ENCODE results near the gene SERPINF2.
A peak's percentile ranks its signal among the peaks of the same experiment; 100 is the strongest.
"Not testable (repeated sequence)": the region's sequence is repeated elsewhere in the genome, so short reads cannot be mapped to it uniquely, and the experiment has no call there.

Gene SERPINF2

DNA sequence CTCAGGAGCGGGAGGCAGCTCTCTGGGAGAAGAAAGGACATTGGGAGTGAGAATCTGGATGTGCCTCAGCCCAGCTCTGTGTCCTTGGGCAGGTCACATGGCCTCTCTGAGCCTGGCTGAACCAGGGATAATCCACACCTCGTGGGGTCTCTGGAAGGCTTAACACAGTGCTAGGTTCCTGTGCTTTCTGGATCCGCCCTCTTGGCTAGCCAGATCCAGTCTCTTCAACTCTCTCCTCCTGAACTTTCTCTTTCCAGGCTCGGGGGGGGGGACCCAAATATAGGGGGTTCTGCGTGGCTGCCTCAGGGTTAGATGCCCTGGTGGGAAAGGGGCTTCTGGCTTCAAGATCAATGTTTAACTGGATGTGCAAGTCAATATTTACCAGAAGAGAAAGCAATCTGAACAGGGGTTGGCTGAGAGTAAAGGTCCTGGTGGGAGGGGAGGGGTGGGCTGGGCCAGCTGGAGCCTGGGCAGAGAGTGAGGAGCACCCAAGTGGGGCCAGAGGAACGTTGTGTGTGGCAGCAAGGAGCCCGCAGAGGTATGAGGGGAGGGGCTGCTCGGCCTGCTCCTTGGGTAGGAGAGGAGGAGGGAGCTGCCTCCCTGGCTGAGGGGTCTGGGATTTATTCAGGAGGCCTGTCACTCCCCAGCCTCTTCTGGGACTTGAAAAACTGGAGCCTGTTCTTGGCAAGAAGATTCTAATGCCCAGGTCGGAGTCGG lies at the start of gene SERPINF2:
SERPINF2 (plus strand) TSS at position 501 of the 717 bp plus-strand sequence. CDS start 2,125 bp downstream, outside the sequence.
- DNase-seq = no peak

DNA sequence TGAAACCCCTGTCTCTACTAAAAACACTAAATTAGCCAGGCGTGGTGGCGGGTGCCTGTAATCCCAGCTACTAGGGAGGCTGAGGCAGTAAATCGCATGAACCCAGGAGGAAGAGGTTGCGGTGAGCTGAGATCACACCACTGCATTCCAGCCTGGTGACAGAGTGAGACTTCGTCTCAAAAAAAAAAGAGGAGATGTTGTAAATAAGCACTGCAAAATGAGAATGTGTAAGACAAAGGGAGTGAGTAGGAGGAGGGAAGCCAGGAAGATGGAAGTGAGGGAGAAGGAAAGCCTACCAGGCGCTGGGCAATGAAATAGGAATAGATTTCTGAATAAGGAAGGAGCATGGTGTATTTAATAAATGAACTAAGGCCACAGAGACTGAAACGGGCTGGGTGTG lies 49.3 kb upstream of the SERPINF2 start:
- no peak for DNase-seq

DNA sequence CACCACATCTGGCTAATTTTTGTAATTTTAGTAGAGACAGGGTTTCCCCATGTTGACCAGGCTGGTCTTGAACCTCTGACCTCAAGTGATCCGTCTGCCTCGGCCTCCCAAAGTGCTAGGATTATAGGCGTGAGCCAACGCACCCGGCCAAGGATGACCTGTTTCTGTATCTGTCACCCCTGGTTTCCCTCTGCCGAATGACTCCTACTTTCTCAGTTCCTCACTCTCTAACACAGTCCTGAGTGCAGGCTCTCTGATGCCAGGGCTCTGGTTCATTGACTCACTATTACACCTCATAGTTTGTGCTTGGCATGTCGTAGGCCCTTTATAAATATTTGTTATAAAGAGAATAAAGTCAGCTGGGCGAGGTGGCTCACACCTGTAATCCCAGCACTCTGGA lies 47.3 kb upstream of the SERPINF2 start:
- DNase-seq = no peak

DNA sequence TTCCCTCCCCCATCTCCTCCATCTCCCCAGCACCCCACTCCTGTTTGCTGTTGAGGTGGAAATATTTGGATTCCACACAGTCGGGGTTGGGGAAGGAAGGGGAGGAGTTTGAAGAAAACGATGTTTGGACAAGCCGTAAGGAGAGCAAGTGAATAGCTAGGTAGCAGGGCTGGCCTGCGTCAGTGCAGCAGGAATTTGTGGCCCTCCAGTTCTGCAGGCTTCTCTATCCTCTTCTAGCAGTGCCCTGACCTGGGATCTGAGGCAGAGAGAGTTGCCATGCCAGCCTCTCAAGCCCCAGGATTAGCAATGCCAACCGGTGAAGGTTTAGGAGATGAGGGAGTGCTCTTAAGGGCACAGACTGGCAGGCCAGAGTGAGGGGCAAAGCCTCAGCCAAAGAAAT lies 45.0 kb upstream of the SERPINF2 start:
- DNase-seq = no peak

DNA sequence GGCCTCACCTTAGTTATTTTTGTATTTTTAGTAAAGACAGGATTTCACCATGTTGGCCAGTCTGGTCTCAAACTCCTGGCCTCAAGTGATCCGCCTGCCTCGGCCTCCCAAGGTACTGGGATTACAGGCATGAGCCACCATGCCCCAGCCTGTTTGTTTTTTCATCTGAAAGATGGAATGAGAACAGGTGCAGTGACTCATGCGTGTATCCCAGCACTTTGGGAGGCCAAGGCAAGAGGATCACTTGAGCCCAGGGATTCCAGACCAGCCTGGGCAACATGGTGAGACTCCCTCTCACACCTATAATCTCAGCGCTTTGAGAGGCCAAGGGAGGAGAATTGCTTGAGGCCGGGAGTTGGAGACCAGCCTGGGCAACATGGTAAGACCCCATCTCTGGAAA lies 42.8 kb upstream of the SERPINF2 start:
- not testable (repeated sequence) for DNase-seq

DNA sequence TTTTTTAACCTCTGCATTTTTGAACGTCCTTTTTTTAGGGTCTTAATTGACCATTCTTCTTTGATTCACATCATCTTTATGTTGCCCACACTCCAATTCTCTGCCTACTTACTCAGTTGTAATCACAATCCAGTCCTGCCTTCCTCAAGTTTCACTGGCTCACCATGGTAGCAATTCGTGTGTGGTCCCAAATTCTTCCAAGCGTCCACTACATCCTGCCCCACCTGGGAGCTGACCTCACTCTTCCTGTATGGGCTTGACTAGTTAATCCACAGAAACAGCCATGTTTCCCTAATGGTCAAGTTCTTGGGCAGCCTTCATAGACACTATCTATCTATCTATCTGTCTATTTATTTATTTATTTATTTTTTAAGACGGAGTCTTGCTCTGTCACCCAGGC lies 39.6 kb upstream of the SERPINF2 start:
- DNase-seq = no peak

DNA sequence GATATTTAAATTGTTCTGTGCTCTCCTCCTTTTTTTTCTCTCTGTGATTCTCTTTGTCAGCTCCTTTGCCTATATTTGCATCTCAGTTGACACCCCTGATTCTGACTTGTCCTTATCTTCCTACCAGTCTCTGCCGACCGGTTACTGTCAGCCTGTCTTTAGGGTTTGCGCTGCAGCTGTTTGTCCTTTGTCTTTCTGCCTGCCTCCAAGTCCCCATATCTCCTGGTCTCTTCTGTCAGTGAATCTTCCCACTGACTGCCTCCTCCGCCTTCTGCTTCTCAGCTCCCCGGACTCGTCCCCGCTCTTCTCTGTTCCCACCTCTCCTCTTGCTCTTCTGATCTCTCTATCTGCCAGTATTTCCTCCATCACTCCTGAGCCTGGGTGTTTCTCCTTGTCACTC lies 37.7 kb upstream of the SERPINF2 start:
- DNase-seq = no peak

DNA sequence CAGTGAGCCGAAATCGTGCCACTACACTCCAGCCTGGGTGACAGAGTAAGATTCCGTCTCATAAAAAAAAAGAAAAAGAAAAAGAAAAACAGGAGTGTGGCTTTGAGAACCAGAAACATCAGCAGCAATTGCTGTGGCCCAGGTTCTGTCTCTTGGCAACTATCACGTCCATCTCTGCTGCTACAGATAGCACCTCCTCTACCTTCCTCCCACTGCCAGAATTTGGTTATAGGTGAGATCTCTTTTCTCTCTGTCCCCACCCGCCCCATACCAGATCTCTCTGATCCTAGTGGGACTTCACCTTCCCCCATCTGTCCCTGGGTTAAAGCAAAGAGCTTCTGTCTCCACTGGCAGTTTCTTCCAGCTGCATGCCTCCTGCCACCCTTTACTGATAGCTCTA lies 35.6 kb upstream of the SERPINF2 start:
- DNase-seq = no peak

DNA sequence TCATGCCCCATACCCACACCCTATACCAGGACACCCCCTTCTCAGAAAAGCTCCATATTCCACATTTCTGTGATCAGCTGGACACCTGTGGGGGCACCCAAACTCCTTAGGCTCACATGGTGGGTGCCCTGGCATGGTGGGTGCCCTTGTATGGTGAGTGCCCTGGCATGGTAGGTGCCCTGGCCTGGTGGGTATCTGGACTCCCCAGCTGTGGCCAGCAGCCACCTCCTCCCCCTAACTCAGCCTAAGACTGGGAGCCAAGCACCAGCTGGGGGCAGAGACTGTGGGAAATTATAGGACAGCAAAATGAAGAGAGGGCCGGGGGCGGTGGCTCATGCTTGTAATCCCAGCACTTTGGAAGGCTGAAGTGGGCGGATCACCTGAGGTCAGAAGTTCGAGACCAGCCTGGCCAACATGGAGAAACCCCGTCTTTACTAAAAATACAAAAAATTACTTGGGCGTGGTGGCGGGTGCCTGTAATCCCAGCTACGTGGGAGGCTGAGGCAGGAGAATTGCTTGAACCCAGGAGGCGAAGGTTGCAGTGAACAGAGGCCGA lies 33.8 kb upstream of the SERPINF2 start:
- not testable (repeated sequence) for DNase-seq

DNA sequence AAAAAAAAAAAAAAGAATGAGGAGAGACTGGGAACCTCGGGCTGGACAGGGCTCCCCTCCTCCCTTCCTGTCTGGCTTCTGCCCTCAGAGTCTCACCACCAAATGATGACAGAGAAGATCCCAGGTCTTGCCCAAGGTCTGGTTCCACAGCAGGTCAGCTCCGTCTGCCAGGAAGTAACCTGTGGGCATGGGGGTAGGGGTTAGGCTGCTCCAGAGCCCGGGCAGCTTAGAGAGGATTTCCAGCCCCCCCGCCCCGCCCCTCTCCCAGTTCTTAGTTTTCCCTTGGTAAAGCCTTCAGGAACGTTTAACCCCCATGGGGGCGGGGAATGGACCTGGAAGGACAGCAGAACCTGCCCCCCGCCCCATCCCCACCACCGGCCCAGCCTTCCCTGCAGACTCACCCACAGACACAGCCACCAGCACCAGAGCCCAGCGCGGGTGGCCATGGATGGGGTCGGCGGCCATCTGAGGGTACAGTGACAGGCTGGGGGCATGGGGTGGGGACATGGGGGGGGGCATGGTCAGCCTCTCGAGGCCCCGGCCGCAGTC lies 33.2 kb upstream of the SERPINF2 start:
- DNase-seq = no peak

DNA sequence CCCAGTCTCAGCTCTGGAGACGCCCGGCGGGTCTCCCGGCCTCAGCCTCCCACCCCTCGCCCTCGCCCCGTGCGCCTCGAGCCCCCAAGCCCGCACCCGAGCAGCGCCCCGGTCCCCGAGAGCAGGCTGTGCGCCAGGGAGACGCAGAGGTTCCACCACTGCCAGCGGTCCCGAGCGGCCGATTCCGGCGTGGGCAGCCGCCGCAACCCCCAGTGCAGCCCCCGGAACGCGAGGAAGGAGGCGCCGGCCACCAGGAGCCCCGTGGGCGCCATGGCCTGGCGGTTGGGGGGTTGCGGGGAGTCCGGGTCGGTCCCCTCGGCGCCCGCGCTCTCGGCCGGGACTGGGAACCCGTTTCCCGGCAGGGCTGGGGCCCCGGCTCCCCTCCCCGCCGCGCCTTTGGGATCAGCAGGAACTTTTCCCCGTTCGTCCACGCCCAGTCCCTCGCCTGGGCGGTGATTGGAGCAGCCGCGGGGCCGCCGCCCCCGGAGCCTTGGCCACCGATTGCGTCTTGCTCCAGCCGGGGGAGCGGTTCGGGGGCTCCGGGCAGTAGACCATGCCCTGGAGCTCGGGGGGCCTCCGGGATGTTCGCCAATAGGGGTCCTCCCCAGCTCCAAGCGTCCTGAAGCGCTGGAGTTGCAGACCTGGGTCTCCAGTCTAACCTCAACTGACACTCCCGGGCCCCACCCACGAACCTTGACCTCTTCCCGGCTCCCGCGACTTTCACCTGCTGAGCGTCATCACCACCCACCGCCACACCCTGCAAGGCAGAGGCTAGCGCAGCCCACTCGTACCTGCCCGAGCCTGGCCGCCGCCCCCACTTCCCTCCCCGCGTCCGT lies 32.5 kb upstream of the SERPINF2 start, which contains the start of gene TLCD2:
TLCD2 (minus strand) TSS at position 407 of the 836 bp plus-strand sequence; CDS start at position 272, 135 bp downstream.
- peak; percentile 81 for DNase-seq

DNA sequence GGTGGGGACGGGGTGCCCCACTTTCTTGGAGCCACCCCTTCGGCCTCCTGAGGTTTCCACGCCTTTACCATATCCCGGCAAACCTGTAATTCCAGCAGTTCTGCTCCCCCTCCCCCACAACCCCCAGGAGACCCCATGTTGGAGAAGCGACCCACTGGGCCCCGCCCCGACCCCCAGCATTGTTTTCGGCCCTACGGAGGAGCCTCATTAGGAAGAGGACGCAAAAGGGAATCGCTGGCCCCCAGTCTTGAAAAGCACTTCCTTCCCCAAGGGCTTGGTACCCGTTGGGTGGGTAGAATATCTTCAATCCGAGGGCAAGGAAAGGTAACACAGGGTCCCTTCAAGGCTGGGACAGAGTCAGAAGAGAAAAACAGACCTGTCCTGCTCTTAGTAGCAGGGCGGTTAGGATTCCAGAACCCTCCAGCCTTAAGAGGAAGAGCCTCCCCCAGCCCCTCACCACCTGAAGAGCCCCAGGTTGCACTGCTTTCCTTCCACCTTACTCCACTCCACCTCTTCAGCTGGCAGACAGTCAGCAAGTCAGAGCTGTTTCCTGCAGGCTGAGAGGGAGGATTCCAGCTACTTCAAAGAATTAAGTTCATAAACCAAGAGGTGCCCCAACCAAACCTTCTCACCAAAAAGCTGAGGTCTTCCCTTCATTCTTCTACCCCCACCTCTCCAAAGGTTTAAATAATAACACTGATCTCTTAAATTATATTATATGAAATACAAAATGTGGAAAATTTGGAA lies 31.7 kb upstream of the SERPINF2 start:
- no peak for DNase-seq

DNA sequence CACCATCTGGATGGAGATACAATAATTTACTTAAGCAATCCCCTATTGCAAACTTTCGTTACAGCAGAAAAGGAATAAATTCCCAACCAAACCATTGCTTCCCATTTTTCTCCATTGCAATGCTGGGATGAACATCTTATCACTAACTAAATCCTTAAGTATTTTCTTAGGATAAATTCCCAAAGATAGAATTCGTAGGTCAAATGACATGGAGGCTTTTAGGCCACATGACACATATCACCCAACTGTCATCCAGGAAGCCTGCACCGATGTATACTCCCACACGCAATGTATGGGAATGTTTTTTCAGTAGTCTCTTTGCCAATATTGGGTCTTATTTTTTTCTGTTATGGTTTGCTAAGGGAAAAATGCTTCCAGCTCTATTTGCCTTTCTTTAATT lies 30.9 kb upstream of the SERPINF2 start:
- DNase-seq = no peak

DNA sequence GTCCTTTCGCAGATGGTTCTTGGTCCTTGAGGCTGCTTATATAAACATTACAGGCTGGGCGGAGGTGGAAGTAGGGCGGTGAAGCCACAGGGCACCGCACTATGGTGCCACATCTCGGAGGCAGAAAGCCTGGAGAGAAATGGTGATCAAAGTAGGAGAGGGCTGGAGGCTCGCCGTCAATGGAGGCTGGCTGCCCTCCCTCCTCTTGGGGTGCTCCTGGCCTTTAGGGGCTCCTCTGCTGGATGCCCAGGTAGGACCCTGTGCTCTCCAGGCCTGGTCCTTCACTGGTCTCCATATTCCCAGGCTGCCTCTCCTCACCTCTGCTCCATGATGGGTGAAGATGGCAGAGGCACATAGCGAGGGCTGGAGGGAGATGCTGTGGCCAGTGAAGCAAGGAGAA lies 30.4 kb upstream of the SERPINF2 start:
- DNase-seq = no peak

DNA sequence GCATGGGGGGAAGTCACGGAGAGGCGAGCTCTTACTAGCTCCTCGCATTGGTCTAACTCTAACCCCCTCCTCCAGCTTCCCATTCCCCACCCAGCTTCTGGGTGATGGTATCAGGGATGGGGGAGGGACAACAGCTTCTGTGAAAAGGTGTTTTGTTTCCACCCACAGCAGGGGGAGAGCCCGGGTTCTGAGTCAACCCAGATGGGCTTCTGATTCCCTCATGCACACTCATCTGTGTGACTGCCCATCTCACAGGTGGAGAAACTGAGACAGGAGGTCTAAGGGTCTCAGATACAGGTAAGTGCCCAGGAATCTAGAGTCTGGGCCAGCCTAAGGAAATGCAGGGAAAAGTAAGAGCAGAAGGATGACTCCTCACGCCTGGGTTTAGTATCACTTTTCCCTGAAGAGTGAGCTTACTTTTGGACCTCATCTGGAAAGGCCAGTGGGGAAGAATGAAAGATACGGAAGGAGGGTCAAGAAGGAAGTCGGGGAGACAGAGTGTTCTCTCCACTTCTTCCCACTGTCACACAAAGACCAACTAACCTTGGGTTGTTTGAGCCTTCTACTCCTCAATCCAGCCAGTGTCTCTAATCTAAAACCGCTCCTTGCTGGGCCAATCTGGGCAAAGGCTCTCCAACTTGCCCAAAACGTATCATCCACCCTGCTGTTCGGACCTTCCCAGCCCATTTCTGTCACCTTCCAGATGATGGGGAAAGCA lies 29.4 kb upstream of the SERPINF2 start:
- no peak for DNase-seq

DNA sequence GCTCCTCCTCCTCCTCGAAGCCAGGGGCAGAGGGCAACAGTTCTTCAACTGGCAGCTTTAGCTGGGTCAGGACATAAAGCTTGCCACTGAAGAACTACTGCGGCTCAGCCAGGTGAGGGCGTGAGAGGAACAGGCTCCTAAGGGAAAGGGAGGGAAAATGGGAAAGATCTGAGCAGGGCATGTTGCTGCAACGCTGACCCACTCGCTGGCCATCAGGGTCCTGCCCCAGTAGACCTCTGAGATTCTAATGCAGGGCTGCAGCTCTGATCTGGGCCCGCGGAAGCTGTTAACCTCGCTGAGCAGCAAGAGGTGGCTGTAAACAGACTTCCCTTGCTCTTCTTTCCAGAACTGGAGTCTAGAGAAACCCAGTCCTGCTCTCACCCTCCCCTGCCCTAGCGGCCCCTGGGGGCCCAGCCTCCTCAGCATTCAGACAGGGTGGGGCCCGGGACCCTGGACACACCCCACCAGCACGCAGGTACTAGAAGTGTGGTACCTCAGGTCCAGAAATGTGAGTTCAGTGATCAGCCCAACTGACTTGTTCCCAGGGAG lies 28.7 kb upstream of the SERPINF2 start:
- no peak for DNase-seq

DNA sequence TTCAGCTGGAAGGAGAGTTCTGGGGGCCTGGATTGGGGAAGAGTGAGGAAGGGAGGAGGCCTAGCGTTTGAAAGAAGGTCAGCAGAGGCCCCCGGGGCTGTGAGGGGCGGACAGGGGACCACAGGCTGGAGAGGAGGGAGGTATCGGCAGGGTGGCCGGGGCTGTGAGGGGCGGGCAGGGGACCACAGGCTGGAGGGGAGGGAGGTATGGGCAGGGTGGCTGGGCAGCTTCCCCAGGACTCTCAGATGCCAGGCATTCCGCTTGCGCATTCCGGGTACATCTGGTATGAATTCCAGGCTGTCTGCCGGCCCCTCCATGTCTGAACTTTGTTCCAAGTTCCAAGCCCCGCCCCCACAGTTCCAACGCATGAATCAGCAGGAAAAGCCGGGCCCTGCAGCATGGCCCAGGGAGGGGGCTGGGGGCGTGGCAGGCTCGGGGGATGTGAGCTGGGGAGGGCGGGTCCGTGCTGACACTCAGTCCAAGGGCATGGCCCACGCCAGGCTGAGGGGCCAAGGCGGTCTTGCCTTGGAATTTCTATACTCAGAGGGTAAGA lies 28.2 kb upstream of the SERPINF2 start:
- DNase-seq = peak; percentile 98

DNA sequence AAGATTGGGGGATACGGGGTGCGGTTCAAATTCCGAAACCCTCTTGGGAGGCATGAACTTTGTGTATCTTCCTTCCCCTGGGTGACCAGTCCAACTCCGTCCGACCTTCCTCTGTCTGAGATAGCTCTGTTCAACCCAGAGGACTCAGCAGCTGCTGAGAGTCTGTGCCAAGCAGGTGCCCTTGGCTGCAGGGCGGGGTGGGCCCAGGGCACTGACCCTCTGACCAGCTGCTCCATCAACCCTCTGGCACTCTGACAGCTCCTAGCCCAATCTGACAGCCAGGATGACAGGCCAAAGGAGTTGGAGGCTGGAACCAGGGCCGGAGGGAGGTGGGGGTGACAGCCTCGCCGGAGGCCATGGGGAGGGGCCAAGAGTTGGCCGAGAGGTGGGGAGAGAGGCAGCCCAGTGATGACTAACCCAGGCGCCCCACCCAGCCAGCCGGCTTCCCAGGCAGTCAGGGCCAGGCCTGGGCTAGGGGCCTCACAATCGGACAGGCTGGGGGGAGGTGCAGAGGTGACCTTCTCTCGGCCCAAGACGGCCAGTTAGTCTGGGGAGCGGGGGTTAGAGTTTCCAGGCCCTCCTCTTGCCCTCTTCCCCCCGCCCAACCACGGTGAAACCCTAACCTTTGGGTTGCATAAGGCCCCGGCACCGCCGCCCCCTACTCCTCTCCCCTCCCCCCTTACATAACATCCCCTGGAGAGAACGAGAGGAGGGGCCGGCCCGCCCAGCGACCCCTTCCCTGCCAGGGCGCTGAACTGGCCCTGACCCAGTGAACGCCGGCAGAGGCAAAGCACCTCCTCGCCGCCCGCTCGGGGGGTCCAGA lies 27.5 kb upstream of the SERPINF2 start:
- DNase-seq = peak; percentile 89

DNA sequence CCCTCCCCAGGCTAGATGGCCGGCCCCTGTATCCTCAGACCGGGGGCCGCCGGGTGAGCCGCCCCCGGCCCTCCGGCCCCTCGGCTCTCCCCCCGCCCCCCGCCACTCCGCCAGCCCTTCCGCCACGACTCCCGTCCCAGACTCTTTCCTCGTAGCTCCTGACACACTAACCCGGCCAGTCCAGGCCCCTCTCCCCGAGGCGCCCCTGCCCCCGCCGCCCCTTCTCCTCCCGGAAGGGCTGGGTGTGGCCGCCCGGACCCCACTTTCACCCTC lies 26.9 kb upstream of the SERPINF2 start:
- no peak for DNase-seq

DNA sequence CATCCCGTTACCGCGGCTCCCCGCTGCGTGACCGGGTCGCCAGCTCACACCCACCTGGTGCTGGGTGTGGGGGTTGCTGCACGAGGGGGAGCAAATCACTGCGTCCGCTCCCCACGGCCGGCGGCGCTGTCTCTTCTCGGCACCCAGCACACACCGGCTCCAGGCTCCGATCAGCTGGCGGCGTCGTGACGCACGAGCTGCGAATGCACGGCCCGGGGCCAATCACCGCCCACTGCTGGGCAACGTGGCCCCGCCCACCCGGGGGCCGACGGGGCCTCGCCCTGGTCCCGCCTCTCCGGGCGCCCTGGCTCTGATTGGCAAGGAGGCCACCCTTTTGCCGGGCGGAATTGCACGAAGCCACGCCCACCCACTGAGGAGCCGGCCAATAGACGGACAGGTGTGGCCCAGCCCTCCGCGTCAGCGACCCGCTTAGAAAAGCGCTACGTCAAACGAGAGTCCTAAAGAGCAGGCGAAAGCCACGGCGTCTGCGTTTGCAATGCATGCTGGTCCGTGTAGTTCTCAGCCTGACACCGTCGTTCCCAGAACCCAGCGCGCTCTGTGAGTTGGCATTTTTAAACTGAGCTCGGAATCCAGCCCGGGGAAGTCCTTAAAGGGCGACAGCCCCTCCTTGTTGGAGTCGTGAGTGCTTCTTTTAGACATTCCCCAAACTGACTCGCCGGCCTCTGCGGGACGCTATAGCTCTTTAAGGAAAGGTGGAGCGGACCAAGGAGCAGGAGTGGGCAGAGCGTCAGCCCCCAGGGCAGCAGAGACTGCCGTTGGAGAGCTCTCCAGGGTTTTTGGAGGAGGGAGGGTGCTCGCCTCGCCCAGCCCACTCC lies 26.4 kb upstream of the SERPINF2 start:
- DNase-seq = peak; percentile 100

Data from right forelimb (tissue), 1 donor.